ENCODE data around the gene SLC22A6.

The SLC22A6 gene

GRCh38 chr11:62984451-62984991 lies at the start of gene SLC22A6:
Gene SLC22A6, minus strand, starts transcription at chr11:62984967. Its CDS starts 277 bp downstream, at chr11:62984690.
- TF ChIP-seq RAD21 (IDR thresholded peaks at IDR 0.05; ENCODE audit: low read depth) (no peak), TEAD4 (IDR thresholded peaks at IDR 0.05) (no peak), EGR1 (IDR thresholded peaks at IDR 0.05) (no peak), YY1 (IDR thresholded peaks at IDR 0.05; ENCODE audit: low read depth) (no peak), FOXM1 (IDR thresholded peaks at IDR 0.05; ENCODE audit: borderline replicate concordance, low read depth) (no peak), NFIC (IDR thresholded peaks at IDR 0.05) (no peak), ZBTB7A (IDR thresholded peaks at IDR 0.05; ENCODE audit: low read depth) (no peak), EP300 (IDR thresholded peaks at IDR 0.05; ENCODE audit: borderline replicate concordance) (no peak), TAF1 (IDR thresholded peaks at IDR 0.05; ENCODE audit: low read depth) (no peak), CREB1 (IDR thresholded peaks at IDR 0.05; ENCODE audit: low read depth) (no peak), REST (IDR thresholded peaks at IDR 0.05; ENCODE audit: low read depth) (no peak)

GRCh38 chr11:63032457-63032856 lies 47.7 kb upstream of the SLC22A6 start:
- TF ChIP-seq RAD21 (IDR thresholded peaks at IDR 0.05; ENCODE audit: low read depth) = no peak
- no peak for TF ChIP-seq TCF12 (IDR thresholded peaks at IDR 0.05; ENCODE audit: low read depth)
- no peak for TF ChIP-seq CREB1 (IDR thresholded peaks at IDR 0.05; ENCODE audit: low read depth)
- no peak for TF ChIP-seq ZBTB7A (IDR thresholded peaks at IDR 0.05; ENCODE audit: low read depth)
- no peak for TF ChIP-seq CEBPB (IDR thresholded peaks at IDR 0.05)
- no peak for TF ChIP-seq TAF1 (IDR thresholded peaks at IDR 0.05; ENCODE audit: low read depth)
- TF ChIP-seq FOXM1 (IDR thresholded peaks at IDR 0.05; ENCODE audit: borderline replicate concordance, low read depth) = no peak
- no peak for TF ChIP-seq USF1 (IDR thresholded peaks at IDR 0.05)
- no peak for TF ChIP-seq MAX (IDR thresholded peaks at IDR 0.05)
- TF ChIP-seq YY1 (IDR thresholded peaks at IDR 0.05; ENCODE audit: low read depth) = no peak
- TF ChIP-seq EGR1 (IDR thresholded peaks at IDR 0.05) = no peak
- no peak for TF ChIP-seq REST (IDR thresholded peaks at IDR 0.05; ENCODE audit: low read depth)
- TF ChIP-seq NFIC (IDR thresholded peaks at IDR 0.05) = no peak
- TF ChIP-seq EP300 (IDR thresholded peaks at IDR 0.05; ENCODE audit: borderline replicate concordance) = no peak
- TF ChIP-seq TEAD4 (IDR thresholded peaks at IDR 0.05) = no peak

- no peak for TF ChIP-seq CREB1 (IDR thresholded peaks at IDR 0.05; ENCODE audit: low read depth)
- no peak for TF ChIP-seq REST (IDR thresholded peaks at IDR 0.05; ENCODE audit: low read depth)
- TF ChIP-seq FOXM1 (IDR thresholded peaks at IDR 0.05; ENCODE audit: borderline replicate concordance, low read depth) = no peak
- TF ChIP-seq TEAD4 (IDR thresholded peaks at IDR 0.05) = no peak
- 0 out of 2 replicates have a peak, but pooled peaks have one; percentile 46 for TF ChIP-seq YY1 (IDR thresholded peaks at IDR 0.05; ENCODE audit: low read depth)
- TF ChIP-seq NFIC (IDR thresholded peaks at IDR 0.05) = no peak
- peak; percentile 99 for TF ChIP-seq RAD21 (IDR thresholded peaks at IDR 0.05; ENCODE audit: low read depth)
- TF ChIP-seq CEBPB (IDR thresholded peaks at IDR 0.05) = no peak
- TF ChIP-seq EGR1 (IDR thresholded peaks at IDR 0.05) = no peak
- TF ChIP-seq USF1 (IDR thresholded peaks at IDR 0.05) = no peak
- TF ChIP-seq EP300 (IDR thresholded peaks at IDR 0.05; ENCODE audit: borderline replicate concordance) = no peak
- TF ChIP-seq MAX (IDR thresholded peaks at IDR 0.05) = no peak
- no peak for TF ChIP-seq TAF1 (IDR thresholded peaks at IDR 0.05; ENCODE audit: low read depth)
- no peak for TF ChIP-seq TCF12 (IDR thresholded peaks at IDR 0.05; ENCODE audit: low read depth)
Measured at GRCh38 chr11:63023841-63024648, 39.3 kb upstream of the SLC22A6 start.
